Measurements from ENCODE around the gene CRTAC1. TPM values are rescaled to one million over a fixed set of nuclear protein-coding genes. Genes with fewer than 3 reads are reported as not detected.

Gene CRTAC1
- polyA plus RNA-seq, 3 donors = not detected

GRCh38 chr10:97925308-97925938, 105.0 kb downstream of the CRTAC1 start:
- H3K36me3 ChIP-seq (replicated peaks in 1 of 2; ENCODE audit: control insufficient read depth in 1 of 2, insufficient read depth in 2 of 2, low read length in 2 of 2) = no peaks in the 10 kb centered on the region
- no peaks in the 10 kb centered on the region for H4K20me1 ChIP-seq (ENCODE audit: insufficient read depth, low read length)
- no peaks in the 10 kb centered on the region for H3K36me3 Mint-ChIP-seq
- no peaks in the 10 kb centered on the region for H3K79me2 ChIP-seq (ENCODE audit: insufficient read depth, low read length)
- H3K9ac ChIP-seq (ENCODE audit: insufficient read depth, low read length, poor library complexity, severe bottlenecking) = no peak overlapping the region
- H3K4me3 ChIP-seq (replicated peaks in 1 of 3; ENCODE audit: low read depth in 2 of 3, low read length in 3 of 3) = no peak overlapping the region
- H3K4me2 ChIP-seq (replicated peaks; ENCODE audit: extremely low read depth, low read length, poor library complexity, severe bottlenecking) = no peak overlapping the region
- H3K9me3 Mint-ChIP-seq = peaks cover 0 to 2% (median 0%) of the 10 kb centered on the region in 7 donors
- H3K27me3 Mint-ChIP-seq (ENCODE audit: low read depth in 3 of 3) = peaks cover 16 to 26% (median 18%) of the 10 kb centered on the region in 3 donors
- H3K4me1 ChIP-seq (ENCODE audit: control insufficient read depth in 1 of 2, insufficient read depth in 2 of 2, low read length in 2 of 2) = no peaks in the 10 kb centered on the region
- DNase-seq = no peak
- peaks cover 0 to 5% of the 10 kb centered on the region in 2 donors for H3K27me3 ChIP-seq (ENCODE audit: control insufficient read depth in 2 of 2, insufficient read depth in 2 of 2, low read length in 2 of 2)
- 92% methylated on average over 10 of the region's 11 CpGs for WGBS (ENCODE audit: insufficient coverage)
- no peaks in the 10 kb centered on the region for H3K4me1 Mint-ChIP-seq
- H3K27ac ChIP-seq (ENCODE audit: low read depth in 1 of 2, low read length in 2 of 2) = no peak overlapping the region
- no peak overlapping the region for H3K27ac Mint-ChIP-seq
- H3K4me3 Mint-ChIP-seq = no peak overlapping the region
- intact Hi-C loops (cut with micrococcal nuclease) = no loop called here
- TF ChIP-seq, protein P1, sequence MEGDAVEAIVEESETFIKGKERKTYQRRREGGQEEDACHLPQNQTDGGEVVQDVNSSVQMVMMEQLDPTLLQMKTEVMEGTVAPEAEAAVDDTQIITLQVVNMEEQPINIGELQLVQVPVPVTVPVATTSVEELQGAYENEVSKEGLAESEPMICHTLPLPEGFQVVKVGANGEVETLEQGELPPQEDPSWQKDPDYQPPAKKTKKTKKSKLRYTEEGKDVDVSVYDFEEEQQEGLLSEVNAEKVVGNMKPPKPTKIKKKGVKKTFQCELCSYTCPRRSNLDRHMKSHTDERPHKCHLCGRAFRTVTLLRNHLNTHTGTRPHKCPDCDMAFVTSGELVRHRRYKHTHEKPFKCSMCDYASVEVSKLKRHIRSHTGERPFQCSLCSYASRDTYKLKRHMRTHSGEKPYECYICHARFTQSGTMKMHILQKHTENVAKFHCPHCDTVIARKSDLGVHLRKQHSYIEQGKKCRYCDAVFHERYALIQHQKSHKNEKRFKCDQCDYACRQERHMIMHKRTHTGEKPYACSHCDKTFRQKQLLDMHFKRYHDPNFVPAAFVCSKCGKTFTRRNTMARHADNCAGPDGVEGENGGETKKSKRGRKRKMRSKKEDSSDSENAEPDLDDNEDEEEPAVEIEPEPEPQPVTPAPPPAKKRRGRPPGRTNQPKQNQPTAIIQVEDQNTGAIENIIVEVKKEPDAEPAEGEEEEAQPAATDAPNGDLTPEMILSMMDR (IDR thresholded peaks at IDR 0.05) = no peak
- H2AFZ ChIP-seq (ENCODE audit: insufficient read depth, low read depth, low read length, poor library complexity, severe bottlenecking) = no peak overlapping the region
- no peaks in the 10 kb centered on the region for H3K9me3 ChIP-seq (replicated peaks in 1 of 2; ENCODE audit: control insufficient read depth in 1 of 2, insufficient read depth in 1 of 2, low read length in 2 of 2)

GRCh38 chr10:97924678-97925077, 105.7 kb downstream of the CRTAC1 start:
- DNase-seq = no peak
- peaks cover 16 to 22% (median 18%) of the 10 kb centered on the region in 3 donors for H3K27me3 Mint-ChIP-seq (ENCODE audit: low read depth in 3 of 3)

More at GRCh38 chr10:97924678-97925077, 105.7 kb downstream of the CRTAC1 start:
- intact Hi-C loops (cut with micrococcal nuclease) = no loop called here
- peaks cover 0 to 3% of the 10 kb centered on the region in 2 donors for H3K27me3 ChIP-seq (ENCODE audit: control insufficient read depth in 2 of 2, insufficient read depth in 2 of 2, low read length in 2 of 2)
- Mint-ChIP-seq H3K4me3 (no peak overlapping the region), H3K4me1 (no peaks in the 10 kb centered on the region), H3K36me3 (no peaks in the 10 kb centered on the region), H3K9me3 (peaks cover 0 to 2% (median 0%) of the 10 kb centered on the region in 7 donors), H3K27ac (no peak overlapping the region)
- no peak overlapping the region for H3K4me3 ChIP-seq (replicated peaks in 1 of 3; ENCODE audit: low read depth in 2 of 3, low read length in 3 of 3)
- no peak overlapping the region for H3K27ac ChIP-seq (ENCODE audit: low read depth in 1 of 2, low read length in 2 of 2)
- no peaks in the 10 kb centered on the region for H3K9me3 ChIP-seq (replicated peaks in 1 of 2; ENCODE audit: control insufficient read depth in 1 of 2, insufficient read depth in 1 of 2, low read length in 2 of 2)
- no peaks in the 10 kb centered on the region for H3K36me3 ChIP-seq (replicated peaks in 1 of 2; ENCODE audit: control insufficient read depth in 1 of 2, insufficient read depth in 2 of 2, low read length in 2 of 2)
- no peak overlapping the region for H2AFZ ChIP-seq (ENCODE audit: insufficient read depth, low read depth, low read length, poor library complexity, severe bottlenecking)
- no peak overlapping the region for H3K9ac ChIP-seq (ENCODE audit: insufficient read depth, low read length, poor library complexity, severe bottlenecking)
- TF ChIP-seq, protein P1 (IDR thresholded peaks at IDR 0.05) = no peak
- no peaks in the 10 kb centered on the region for H4K20me1 ChIP-seq (ENCODE audit: insufficient read depth, low read length)
- no peaks in the 10 kb centered on the region for H3K79me2 ChIP-seq (ENCODE audit: insufficient read depth, low read length)
- WGBS (ENCODE audit: insufficient coverage) = 88% methylated on average over 2 of the region's 3 CpGs
- H3K4me1 ChIP-seq (ENCODE audit: control insufficient read depth in 1 of 2, insufficient read depth in 2 of 2, low read length in 2 of 2) = no peaks in the 10 kb centered on the region
- H3K4me2 ChIP-seq (replicated peaks; ENCODE audit: extremely low read depth, low read length, poor library complexity, severe bottlenecking) = no peak overlapping the region
